HS-5 (cell line): Measurements from ENCODE around the gene XKRX.

ENCODE experiments used
- DNase-seq: peaks from one replicate; pipeline ENCODE4 v3.0.0-alpha.2; 2012; ENCODE audit warnings: low read depth

The XKRX gene

GRCh38 chrX:100928660-100929613 is at the start of gene XKRX:
Gene XKRX (minus strand): TSS chrX:100928917. CDS start chrX:100928304, 613 bp downstream.
- DNase-seq: no peak

DNA sequence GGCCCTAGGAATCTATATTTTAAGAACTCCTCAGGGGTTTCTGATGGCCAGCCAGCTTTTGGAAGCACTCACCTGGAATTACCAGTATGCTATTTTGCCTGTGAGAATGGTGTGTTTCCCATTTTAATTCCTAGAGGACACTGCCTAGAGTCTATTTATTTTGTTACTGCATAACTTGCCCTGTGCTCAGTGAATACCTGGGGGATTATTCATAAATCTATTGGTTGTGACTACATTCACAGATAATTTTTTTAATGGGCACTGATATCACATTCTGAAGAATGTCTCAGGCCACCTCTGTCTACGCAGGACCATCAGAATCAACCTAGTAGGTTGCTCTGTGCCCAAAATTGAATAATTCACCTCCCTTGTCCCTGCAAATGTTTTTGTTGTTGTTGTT is 47.5 kb upstream of the XKRX start:
- no peak for DNase-seq

DNA sequence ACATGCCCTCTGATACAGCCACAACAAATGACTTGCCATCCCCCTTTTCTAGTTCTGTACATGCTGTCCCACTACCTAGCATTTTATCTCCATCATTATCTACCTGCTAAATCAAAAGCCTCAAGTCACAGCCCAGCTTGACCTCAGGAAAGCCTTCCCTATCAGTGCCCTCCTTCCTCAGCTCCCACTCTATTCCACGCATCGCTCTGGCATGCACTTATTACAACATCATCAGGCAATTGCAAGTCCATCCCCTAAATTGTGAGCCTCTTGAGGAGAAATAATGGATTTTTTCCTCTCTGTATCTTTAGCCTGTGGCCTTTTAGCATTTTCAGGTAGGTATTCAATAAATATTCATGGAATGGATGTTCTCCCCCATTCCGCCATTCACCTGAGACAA is 46.5 kb upstream of the XKRX start:
- DNase-seq: no peak

DNA sequence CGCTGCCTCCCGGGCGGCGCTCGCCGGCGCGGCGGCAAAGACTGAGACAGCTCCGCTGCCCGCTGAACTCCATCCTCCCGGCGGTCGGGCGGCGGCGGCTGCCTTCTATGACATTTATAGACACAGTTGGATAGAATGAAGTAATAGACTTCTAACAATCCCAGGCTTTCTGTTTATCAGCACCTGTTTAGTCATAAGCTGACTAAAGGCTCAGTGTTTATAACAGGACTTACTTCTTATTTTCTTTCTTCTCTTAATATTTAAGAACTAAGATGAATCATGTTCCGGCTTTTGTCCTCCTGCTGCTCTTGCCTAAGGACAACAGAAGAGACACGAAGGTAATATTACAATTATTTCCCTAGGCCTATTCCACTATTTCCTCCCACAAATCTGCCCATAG is 44.7 kb upstream of the XKRX start:
- DNase-seq: no peak

GRCh38 chrX:100969936-100970335 is 41.2 kb upstream of the XKRX start:
- DNase-seq: no peak

DNA sequence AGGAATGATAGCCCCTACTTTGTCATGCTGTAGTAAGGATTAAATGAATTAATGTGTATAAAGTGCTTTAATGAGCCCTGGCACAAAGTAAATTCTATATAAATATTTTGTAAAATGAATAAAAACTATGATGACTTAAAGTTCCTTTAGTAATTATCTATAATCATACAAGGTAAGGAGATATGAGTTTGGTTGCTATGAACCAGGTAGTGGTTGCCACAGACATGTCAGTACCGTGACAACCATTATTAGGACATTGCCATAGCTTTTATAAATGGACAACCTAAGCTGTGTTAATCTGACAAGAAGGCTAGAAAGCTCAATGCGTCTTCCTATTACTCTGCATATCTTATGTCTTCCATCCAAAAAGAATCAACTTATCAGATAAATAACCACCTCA is 40.7 kb upstream of the XKRX start, which contains the start of gene ARL13A:
Gene ARL13A (plus strand): TSS at position 301 of the 400 bp plus-strand sequence. CDS start 3,982 bp downstream, outside the sequence.
- DNase-seq: no peak

DNA sequence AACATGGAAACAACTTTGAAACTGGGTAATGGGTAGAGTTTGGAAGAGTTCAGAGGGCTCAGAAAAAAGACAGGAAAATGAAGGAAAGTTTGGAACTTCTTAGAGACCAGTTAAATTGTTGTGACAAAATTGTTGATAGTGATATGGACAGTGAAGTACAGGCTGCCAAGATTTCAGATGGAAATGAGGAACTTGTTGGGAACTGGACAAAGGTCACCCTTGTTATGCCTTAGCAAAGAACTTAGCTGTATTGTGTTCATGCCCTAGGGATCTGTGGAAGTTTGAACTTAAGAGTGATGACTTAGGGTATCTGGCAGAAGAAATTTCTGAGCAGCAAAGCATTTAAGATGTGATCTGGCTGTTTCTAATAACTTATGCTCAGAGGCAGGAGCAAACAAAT is 35.6 kb upstream of the XKRX start:
- no peak for DNase-seq

DNA sequence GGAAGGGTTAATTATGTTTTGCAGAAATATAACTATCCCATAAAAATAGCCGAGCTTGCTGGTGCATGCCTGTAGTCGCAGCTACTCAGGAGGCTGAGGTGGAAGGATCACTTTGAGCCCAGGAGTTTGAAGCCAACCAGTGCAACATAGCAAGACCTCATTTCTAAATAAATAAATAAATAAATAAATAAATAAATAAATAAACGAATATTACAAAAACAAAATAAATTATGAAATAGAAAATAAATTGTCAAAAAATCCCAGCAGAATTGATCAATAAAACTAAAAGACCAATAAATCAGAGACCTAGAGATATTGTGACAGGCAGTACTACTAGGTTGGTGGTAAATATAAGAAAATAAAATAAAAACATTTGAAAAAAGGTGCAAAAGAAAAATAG is 34.1 kb upstream of the XKRX start:
- no peak for DNase-seq

DNA sequence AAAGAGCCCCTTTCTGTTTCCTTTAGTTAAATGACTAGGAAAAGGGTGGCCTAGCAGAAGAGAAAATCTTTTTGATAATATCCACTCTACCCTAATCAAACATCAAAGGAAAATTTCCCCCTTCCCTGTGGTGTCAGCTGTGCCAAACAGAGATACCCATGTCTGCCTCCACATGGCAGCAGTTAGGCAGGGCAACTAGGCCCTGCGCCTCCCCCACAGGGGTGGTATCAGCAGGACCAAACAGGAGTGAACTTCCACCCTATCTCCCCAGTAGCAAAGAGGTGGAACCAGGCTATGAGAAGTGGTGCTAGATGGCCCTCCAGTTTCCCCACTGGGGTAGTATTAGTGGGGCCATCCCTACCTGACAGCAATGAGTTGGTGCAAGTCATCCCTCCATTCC is 19.8 kb upstream of the XKRX start:
- no peak for DNase-seq

DNA sequence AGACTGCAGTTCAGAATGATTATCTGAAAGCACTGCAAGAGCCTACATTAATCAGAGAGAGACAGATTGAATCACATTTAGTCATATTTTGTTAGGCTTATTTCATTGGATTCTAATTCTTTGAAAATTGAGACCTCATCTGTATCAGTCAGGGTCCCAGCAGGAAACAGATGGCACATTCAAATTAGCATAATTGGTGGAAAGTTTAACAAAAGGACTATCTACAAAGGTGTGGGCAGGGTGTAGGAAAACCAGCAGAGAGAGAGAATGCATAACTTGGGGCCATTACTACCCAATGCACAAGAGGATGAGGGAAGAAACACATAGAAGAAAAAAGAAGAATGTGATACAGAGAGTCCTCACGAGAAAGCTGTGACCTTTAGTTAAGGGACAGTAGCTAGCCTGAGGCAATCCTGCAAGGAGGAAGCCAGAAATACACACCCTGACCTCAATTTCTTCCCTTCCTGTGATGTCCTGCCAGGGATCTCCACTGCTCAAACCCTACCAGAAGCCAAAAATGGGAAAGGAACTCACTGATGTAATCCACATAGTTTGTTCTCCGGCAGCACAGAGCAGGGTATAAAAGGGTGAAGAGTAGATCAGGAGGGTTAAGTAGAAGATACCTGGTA is 17.7 kb upstream of the XKRX start:
- no peak for DNase-seq

- DNase-seq: no peak
These were observed 15.9 kb upstream of the XKRX start for GRCh38 chrX:100944601-100945000.

- no peak for DNase-seq
These were observed 10.6 kb upstream of the XKRX start for GRCh38 chrX:100939333-100939732.

GRCh38 chrX:100935767-100936166 is 7.0 kb upstream of the XKRX start:
- no peak for DNase-seq

GRCh38 chrX:100931925-100932285 is 3.2 kb upstream of the XKRX start:
- DNase-seq: no peak

GRCh38 chrX:100931218-100931924 is 2.7 kb upstream of the XKRX start:
- DNase-seq: no peak

DNA sequence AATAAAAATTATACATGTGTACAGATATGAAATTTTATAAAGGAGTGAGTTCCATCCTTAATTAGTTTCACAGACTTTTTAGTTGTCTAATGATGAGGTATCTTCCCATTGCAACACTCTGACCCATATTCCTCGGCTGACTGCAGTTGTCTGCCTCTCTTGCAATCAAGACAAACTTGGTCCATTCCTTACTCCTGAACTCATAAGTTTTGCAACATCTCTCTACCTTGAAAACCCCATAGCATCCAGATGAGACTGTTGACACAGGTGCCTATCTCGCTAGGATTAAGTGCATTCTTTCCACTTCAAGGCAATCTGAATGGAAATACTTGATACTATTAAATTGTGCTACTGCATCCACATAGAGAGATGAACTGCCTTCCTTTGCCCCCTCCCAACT is 2.3 kb downstream of the XKRX start:
- DNase-seq: no peak

GRCh38 chrX:100924375-100924774 is 4.3 kb downstream of the XKRX start:
- no peak for DNase-seq

- no peak for DNase-seq
These were observed 13.2 kb downstream of the XKRX start for GRCh38 chrX:100915562-100915961.

DNA sequence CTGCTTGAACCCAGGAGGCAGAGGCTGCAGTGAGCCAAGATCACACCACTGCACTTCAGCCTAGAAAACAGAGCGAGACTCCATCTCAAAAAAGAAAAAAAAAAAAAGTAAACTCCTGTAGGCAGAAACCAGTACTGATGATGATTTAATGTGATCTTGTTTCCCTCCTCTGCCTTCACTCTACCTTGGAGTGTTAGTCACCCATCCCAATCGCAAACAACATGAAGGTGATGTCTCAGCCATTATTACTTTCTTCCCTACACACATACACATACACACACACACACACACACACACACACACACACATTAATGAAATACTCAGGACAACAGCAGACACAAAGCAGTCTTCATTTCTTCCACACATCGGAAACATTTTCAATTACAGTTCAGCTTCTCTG is 15.6 kb downstream of the XKRX start:
- no peak for DNase-seq

DNA sequence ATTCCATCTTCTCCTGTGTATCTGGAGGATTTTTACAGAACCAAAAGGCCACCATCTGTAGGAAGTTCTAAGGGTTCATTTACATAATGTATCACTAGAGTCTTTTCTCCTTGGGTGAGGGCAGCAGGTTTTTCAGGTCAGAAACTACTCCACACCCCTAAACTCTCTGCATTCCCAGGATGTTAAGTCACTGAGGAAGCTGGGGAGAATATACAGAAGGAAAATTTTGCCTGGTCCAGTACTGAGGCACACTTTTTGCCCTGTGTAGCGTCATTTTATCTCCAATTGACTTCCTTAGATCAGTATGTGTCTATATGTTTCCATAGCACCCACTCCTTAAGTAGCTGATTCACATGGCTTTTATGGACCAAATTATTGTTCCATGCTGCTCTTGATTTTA is 17.0 kb downstream of the XKRX start:
- no peak for DNase-seq

DNA sequence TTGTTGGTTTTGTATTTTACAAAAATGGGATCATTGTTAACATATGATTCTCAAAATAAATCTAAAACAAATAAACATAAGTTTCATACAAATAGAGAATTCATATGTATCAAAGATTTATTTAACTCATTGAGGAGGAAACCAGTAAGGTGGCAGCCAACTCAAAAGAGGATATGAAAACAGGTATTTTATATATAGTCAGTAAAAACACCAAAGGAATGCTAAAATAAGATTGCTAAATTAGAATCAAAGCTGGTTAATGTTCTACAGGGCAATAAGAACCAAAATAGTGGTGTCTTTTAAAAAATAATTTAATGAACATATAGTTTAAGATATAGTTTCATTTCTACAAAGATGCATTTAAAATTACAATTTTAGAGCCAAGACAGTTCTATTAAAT is 23.1 kb downstream of the XKRX start:
- no peak for DNase-seq

- DNase-seq: no peak
These were observed 24.3 kb downstream of the XKRX start for GRCh38 chrX:100904433-100904832.
